ENCODE data around the gene ADORA2A.

ADORA2A gene

GRCh38 chr22:24453853-24454252 is 26.5 kb downstream of the ADORA2A start:
- DNase-seq (ENCODE audit: insufficient read length, low spot score), result no peak
- TF ChIP-seq CTCF (IDR thresholded peaks at IDR 0.05; ENCODE audit: insufficient read depth, missing control alignments), result no peak
- FAIRE-seq, result no peak

DNA sequence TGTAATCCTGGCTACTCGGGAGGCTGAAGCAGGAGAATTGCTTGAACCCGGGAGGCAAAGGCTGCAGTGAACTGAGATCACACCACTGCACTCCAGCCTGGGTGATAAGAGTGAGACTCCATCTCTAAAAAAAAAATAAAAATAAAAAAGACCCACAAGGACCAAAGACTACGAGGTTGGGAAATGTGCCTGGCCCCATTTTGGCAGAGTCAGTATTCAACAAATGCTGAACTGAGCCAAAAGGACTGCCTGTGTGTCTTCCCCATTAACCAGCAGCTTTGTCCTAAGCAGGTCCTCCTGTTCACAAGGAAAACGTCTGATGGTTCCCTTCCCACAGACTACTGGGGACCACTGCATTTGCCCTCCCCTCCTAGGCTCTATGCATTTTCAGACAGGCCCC is 27.6 kb downstream of the ADORA2A start:
- DNase-seq (ENCODE audit: insufficient read length, low spot score) (no peak), FAIRE-seq (no peak)
- no peak for TF ChIP-seq CTCF (IDR thresholded peaks at IDR 0.05; ENCODE audit: insufficient read depth, missing control alignments)

GRCh38 chr22:24455751-24456426 is 28.5 kb downstream of the ADORA2A start:
- FAIRE-seq (no peak), DNase-seq (ENCODE audit: insufficient read length, low spot score) (no peak)

GRCh38 chr22:24457894-24458420 is 30.6 kb downstream of the ADORA2A start:
- DNase-seq (ENCODE audit: insufficient read length, low spot score) (no peak), FAIRE-seq (no peak)
- no peak for TF ChIP-seq CTCF (IDR thresholded peaks at IDR 0.05; ENCODE audit: insufficient read depth, missing control alignments)

More at GRCh38 chr22:24455751-24456426, 28.5 kb downstream of the ADORA2A start:
- no peak for TF ChIP-seq CTCF (IDR thresholded peaks at IDR 0.05; ENCODE audit: insufficient read depth, missing control alignments)

- FAIRE-seq (no peak), DNase-seq (ENCODE audit: insufficient read length, low spot score) (no peak)
- no peak for TF ChIP-seq CTCF (IDR thresholded peaks at IDR 0.05; ENCODE audit: insufficient read depth, missing control alignments)
These were observed 32.5 kb downstream of the ADORA2A start for GRCh38 chr22:24459911-24460310.

- FAIRE-seq (no peak), DNase-seq (ENCODE audit: insufficient read length, low spot score) (no peak)
- TF ChIP-seq CTCF (IDR thresholded peaks at IDR 0.05; ENCODE audit: insufficient read depth, missing control alignments), result no peak
These were observed 33.2 kb downstream of the ADORA2A start for GRCh38 chr22:24460418-24461089.
